Measurements from ENCODE around the gene NUMBL.

NUMBL gene

DNA sequence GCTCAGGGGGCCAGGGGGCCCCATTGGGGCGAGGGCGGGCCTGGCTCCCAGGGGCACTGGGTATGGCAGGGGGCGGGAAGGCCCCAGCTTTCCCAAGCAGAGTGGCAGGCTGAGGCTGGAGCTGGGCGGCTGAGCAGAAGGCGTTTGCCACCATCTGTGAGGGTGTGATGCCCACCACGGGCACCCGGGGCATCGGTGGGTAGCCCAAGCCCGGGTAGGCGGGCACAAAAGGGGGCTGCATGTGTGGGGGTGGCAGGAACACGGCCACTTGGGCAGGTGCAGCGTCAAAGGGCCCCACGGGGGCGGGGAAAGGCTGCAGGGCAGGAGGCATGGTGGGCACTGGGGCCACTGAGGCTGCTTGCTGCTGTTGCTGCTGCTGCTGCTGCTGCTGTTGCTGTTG is 22.8 kb downstream of the NUMBL start:
- no peak overlapping the region for H2AFZ ChIP-seq (ENCODE audit: low read depth, low read length, severe bottlenecking)
- peaks cover 10% of the 10 kb centered on the region; the same call in 1 of the 2 replicates for H3K9me3 ChIP-seq (ENCODE audit: insufficient read depth, low read length)
- no peaks in the 10 kb centered on the region; the same call in 1 of the 2 replicates for H3K36me3 ChIP-seq (ENCODE audit: low read length)
- H4K20me1 ChIP-seq (ENCODE audit: low read depth, low read length): no peaks in the 10 kb centered on the region
- H3K27me3 ChIP-seq (ENCODE audit: low read length): no peaks in the 10 kb centered on the region
- no peaks in the 10 kb centered on the region for H3K79me2 ChIP-seq (ENCODE audit: insufficient read depth, low read length)
- no peaks in the 10 kb centered on the region for H3K9me2 ChIP-seq (replicated peaks; ENCODE audit: insufficient read depth, low read length)
- no peak for TF ChIP-seq CTCF (IDR thresholded peaks at IDR 0.05; ENCODE audit: insufficient read depth, low read length, poor library complexity, severe bottlenecking)
- TF ChIP-seq EZH2phosphoT487 (conservative IDR thresholded peaks at IDR 0.05; ENCODE audit: low read length): no peak
- H3K9ac ChIP-seq (ENCODE audit: low read length): no peak overlapping the region
- H3F3A ChIP-seq (ENCODE audit: insufficient read depth): 0 out of 2 replicates have a peak, but pooled peaks cover 4% of the 10 kb centered on the region
- no peak overlapping the region for H3K27ac ChIP-seq (ENCODE audit: low read depth, low read length)
- no peak overlapping the region for H3K4me3 ChIP-seq (ENCODE audit: insufficient read depth, low read length, poor library complexity, severe bottlenecking)
- no peak overlapping the region for H3K4me2 ChIP-seq (ENCODE audit: low read depth, low read length, poor library complexity, severe bottlenecking)

DNA sequence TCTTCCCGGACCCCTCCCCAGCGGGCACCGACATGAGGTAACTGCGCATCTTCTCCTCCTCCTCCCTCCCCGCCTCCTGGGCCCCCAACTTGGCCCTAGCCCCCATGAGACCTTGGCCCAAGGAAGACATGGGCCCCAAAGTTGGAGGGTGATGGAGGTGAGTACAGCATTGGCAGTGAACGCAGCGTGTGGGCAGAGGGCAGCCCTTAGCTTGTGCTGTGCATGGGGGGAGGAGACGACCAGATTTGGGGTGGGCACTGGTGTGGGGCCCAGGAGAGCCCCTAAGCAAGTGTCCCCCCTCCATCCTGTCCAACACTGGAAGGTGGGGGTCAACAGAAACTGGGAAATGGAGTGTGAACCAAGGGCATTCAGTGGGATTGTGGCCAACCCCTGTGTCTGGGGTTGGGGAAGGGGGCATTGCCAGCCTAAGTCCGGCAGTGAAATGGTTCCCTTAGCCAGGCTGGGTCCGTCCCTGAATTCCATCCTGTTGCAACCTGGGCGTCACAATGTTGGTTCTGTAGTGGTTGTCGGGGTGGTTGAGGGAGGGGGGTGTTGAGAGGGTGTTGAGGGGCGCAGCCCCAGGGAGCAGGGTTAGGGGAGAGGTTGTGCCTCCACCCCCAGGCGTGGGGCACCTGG is 23.5 kb downstream of the NUMBL start:
- Histone ChIP-seq H3K9me3 (ENCODE audit: insufficient read depth, low read length) (peaks cover 10% of the 10 kb centered on the region; the same call in 1 of the 2 replicates), H3K4me2 (ENCODE audit: low read depth, low read length, poor library complexity, severe bottlenecking) (no peak overlapping the region), H3K4me3 (ENCODE audit: insufficient read depth, low read length, poor library complexity, severe bottlenecking) (no peak overlapping the region), H3K36me3 (ENCODE audit: low read length) (no peaks in the 10 kb centered on the region; the same call in 1 of the 2 replicates), H3K9ac (ENCODE audit: low read length) (no peak overlapping the region), H3K27me3 (ENCODE audit: low read length) (no peaks in the 10 kb centered on the region), H4K20me1 (ENCODE audit: low read depth, low read length) (no peaks in the 10 kb centered on the region), H3F3A (ENCODE audit: insufficient read depth) (0 out of 2 replicates have a peak, but pooled peaks cover 4% of the 10 kb centered on the region), H2AFZ (ENCODE audit: low read depth, low read length, severe bottlenecking) (no peak overlapping the region), H3K9me2 (replicated peaks; ENCODE audit: insufficient read depth, low read length) (no peaks in the 10 kb centered on the region), H3K27ac (ENCODE audit: low read depth, low read length) (no peak overlapping the region), H3K79me2 (ENCODE audit: insufficient read depth, low read length) (no peaks in the 10 kb centered on the region)
- no peak for TF ChIP-seq CTCF (IDR thresholded peaks at IDR 0.05; ENCODE audit: insufficient read depth, low read length, poor library complexity, severe bottlenecking)
- TF ChIP-seq EZH2phosphoT487 (conservative IDR thresholded peaks at IDR 0.05; ENCODE audit: low read length): no peak

DNA sequence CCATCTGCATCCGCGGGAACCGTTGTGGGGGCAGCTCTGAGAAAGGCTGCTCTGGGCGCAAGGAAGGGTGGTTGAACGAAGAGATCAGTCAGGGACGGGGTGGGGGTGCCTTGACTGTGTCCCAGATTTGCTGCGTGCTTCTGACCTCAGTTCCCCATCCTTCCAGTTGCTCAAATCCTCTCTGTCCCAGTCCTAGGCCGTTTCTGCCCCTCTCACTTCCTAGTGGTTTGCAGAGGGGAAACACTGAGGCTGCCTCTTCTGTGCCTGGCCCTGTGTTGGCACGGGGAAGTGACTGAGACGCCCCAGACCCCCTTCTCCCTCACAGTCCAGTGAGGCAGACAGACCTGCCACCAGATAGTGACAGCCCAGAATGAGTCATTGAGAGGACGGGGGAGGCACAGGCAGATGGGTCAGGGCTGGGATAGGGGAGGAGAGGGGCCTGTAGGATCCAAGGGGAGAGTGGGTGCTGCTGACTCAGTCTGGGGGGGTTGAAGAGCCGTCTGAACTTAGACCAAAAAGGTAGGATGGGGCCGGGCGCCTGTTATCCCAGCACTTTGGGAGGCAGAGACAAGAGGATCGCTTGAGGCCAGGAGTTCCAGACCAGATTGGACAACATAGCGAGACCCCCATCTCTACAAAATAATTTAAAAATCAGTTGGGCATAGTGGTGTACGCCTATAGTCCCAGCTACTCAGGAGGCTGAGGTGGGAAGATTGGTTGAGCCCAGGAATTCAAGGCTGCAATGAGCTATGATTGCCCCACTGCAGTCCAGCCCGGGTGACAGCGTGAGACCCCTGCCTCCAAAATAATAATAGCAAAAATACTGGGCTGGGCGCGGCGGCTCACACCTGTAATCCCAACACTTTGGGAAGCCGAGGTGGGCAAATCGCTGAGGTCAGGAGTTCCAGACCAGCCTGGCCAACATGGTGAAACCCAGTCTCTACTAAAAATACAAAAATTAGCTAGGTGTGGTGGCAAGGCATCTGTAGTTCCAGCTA is 26.5 kb downstream of the NUMBL start:
- peak overlapping the region; percentile 60 for H3K9ac ChIP-seq (ENCODE audit: low read length)
- H3K36me3 ChIP-seq (ENCODE audit: low read length): no peaks in the 10 kb centered on the region
- H3K4me3 ChIP-seq (ENCODE audit: insufficient read depth, low read length, poor library complexity, severe bottlenecking): no peak overlapping the region
- no peak overlapping the region for H3K27ac ChIP-seq (ENCODE audit: low read depth, low read length)
- H2AFZ ChIP-seq (ENCODE audit: low read depth, low read length, severe bottlenecking): peak overlapping the region; percentile 97
- no peaks in the 10 kb centered on the region for H4K20me1 ChIP-seq (ENCODE audit: low read depth, low read length)
- no peaks in the 10 kb centered on the region for H3K9me2 ChIP-seq (replicated peaks; ENCODE audit: insufficient read depth, low read length)
- H3F3A ChIP-seq (ENCODE audit: insufficient read depth): 0 out of 2 replicates have a peak, but pooled peaks cover 4% of the 10 kb centered on the region
- H3K27me3 ChIP-seq (ENCODE audit: low read length): no peaks in the 10 kb centered on the region
- H3K4me2 ChIP-seq (ENCODE audit: low read depth, low read length, poor library complexity, severe bottlenecking): peak overlapping the region; percentile 75
- no peak for TF ChIP-seq EZH2phosphoT487 (conservative IDR thresholded peaks at IDR 0.05; ENCODE audit: low read length)
- TF ChIP-seq CTCF (IDR thresholded peaks at IDR 0.05; ENCODE audit: insufficient read depth, low read length, poor library complexity, severe bottlenecking): no peak
- no peaks in the 10 kb centered on the region for H3K79me2 ChIP-seq (ENCODE audit: insufficient read depth, low read length)
- peaks cover under 1% of the 10 kb centered on the region; the same call in 1 of the 2 replicates for H3K9me3 ChIP-seq (ENCODE audit: insufficient read depth, low read length)

Measured in SU-DHL-6 (cell line).